HG02678 (cell line): ENCODE measurements around the gene DTX4.

Experiments used
- ATAC-seq: cut with Tn5 transposase; IDR thresholded peaks from one replicate; pipeline ENCODE4 v1.9.1; 2021; ENCODE audit warnings: mild to moderate bottlenecking, moderate library complexity; ENCODE audit not compliant: unreplicated experiment

The DTX4 gene

GRCh38 chr11:59189986-59190385 is 18.1 kb downstream of the DTX4 start:
- ATAC-seq = no peak

GRCh38 chr11:59191095-59191494 is 19.2 kb downstream of the DTX4 start:
- ATAC-seq = no peak

- ATAC-seq = no peak
Observed at GRCh38 chr11:59191890-59192289, 20.0 kb downstream of the DTX4 start.

GRCh38 chr11:59192446-59193020 is 20.6 kb downstream of the DTX4 start:
- no peak for ATAC-seq

- ATAC-seq = no peak
Observed at GRCh38 chr11:59193587-59194130, 21.7 kb downstream of the DTX4 start.

GRCh38 chr11:59195586-59195985 is 23.7 kb downstream of the DTX4 start:
- ATAC-seq = no peak

GRCh38 chr11:59196777-59197176 is 24.8 kb downstream of the DTX4 start:
- ATAC-seq = no peak

GRCh38 chr11:59197991-59198390 is 26.1 kb downstream of the DTX4 start:
- no peak for ATAC-seq

- no peak for ATAC-seq
Observed at GRCh38 chr11:59198726-59199125, 26.8 kb downstream of the DTX4 start.

- peak; percentile 58 for ATAC-seq
Observed at GRCh38 chr11:59199546-59200422, 27.9 kb downstream of the DTX4 start.

GRCh38 chr11:59200423-59200746 is 28.5 kb downstream of the DTX4 start:
- no peak for ATAC-seq

- ATAC-seq = no peak
Observed at GRCh38 chr11:59201353-59201752, 29.4 kb downstream of the DTX4 start.

- no peak for ATAC-seq
Observed at GRCh38 chr11:59204746-59205145, 32.8 kb downstream of the DTX4 start.

GRCh38 chr11:59205648-59206047 is 33.7 kb downstream of the DTX4 start:
- no peak for ATAC-seq

GRCh38 chr11:59206635-59207034 is 34.7 kb downstream of the DTX4 start:
- no peak for ATAC-seq

GRCh38 chr11:59207988-59208451 is 36.1 kb downstream of the DTX4 start:
- ATAC-seq = peak; percentile 75

- ATAC-seq = no peak
Observed at GRCh38 chr11:59208956-59209355, 37.0 kb downstream of the DTX4 start.

GRCh38 chr11:59212222-59212621 is 40.3 kb downstream of the DTX4 start:
- ATAC-seq = no peak

GRCh38 chr11:59212744-59213631 is 41.1 kb downstream of the DTX4 start, which contains the start of gene MPEG1:
Gene MPEG1, minus strand, starts transcription at chr11:59212927. Its CDS starts 62 bp downstream, at chr11:59212865.
- ATAC-seq = peak; percentile 22

GRCh38 chr11:59214141-59214893 is 42.4 kb downstream of the DTX4 start:
- ATAC-seq = no peak
